Testis (tissue), 3 donors: ENCODE measurements around the gene ZNF441. TPM values are rescaled to one million over a fixed set of nuclear protein-coding genes. Genes with fewer than 3 reads are reported as not detected.
A peak's percentile ranks its signal among the peaks of the same experiment; 100 is the strongest.

Experiments used
- DNase-seq: peaks from one replicate; pipeline ENCODE4 v3.0.0-alpha.2; 2019
- H3K27ac ChIP-seq, 2 donors: fragments of 200-600 bp; sonication (generic); one replicate each; pipeline ENCODE4 v1.5.1; 2019
- H3K27me3 ChIP-seq: fragments of 200-600 bp; sonication (generic); one replicate; pipeline ENCODE4 v1.5.1; 2019
- H3K36me3 ChIP-seq: fragments of 200-600 bp; sonication (generic); one replicate; pipeline ENCODE4 v1.5.1; 2017; ENCODE audit warnings: low read depth; ENCODE audit errors: missing control alignments
- H3K4me1 ChIP-seq: fragments of 200-600 bp; sonication (generic); one replicate; pipeline ENCODE4 v1.5.1; 2019
- H3K4me3 ChIP-seq, 2 donors: fragments of 200-600 bp; sonication (generic); one replicate each; pipeline ENCODE4 v1.5.1; 2017 to 2019
- H3K9me3 ChIP-seq: fragments of 200-600 bp; sonication (generic); one replicate; pipeline ENCODE4 v1.5.1; 2017
- POLR2A ChIP-seq: fragments of 450-650 bp; IDR thresholded peaks from one replicate; pipeline ENCODE4 v1.6.1; 2017; ENCODE audit warnings: antibody characterized with exemption, mild to moderate bottlenecking, moderate library complexity
- WGBS, 2 donors: methylation state at CpG; one replicate each; pipeline ENCODE4 v1.1.5; 2018; 5-methylcytosine and 5-hydroxymethylcytosine counted together
- intact Hi-C: fragments of 100-400 bp; cut with DNase I; formaldehyde crosslinking; loops from one replicate; pipeline ENCODE4 v1.15.1; 2023; ENCODE audit warnings: low total_unique reads
- polyA plus RNA-seq: library from polyadenylated mRNA; stranded (reverse); fragments of 350-450 nt; fragmentation: Illumina TruSeq; extraction: RNeasy Lipid Tissue Mini Kit (QIAGEN cat#74804); gene quantifications from one replicate; pipeline ENCODE4 v1.2.3, GENCODE V29; 2014; ENCODE audit warnings: low read depth, low replicate concordance; ENCODE audit not compliant: insufficient read depth
- total RNA-seq, 2 donors: library from RNA; depleted of rRNA; stranded (reverse); fragments of >200 nt; gene quantifications; one replicate each; pipeline ENCODE4 v1.2.3, GENCODE V29; 2016
- TF ChIP-seq, protein P1 (sequence below), 3 experiments: fragments of 450-650 bp in 2 of 3; fragments of 200-600 bp in 1 of 3; sonication (generic) in 1 of 3; IDR thresholded peaks; one replicate each; pipeline ENCODE4 v1.5.1; 2016 to 2019; ENCODE audit warnings: antibody characterized with exemption in 3 of 3, mild to moderate bottlenecking in 2 of 3, moderate library complexity in 1 of 3

Gene ZNF441
- total and polyA plus RNA-seq, 3 donors from 2014 or later, result 2.4 to 13.8 (median 11.6) TPM

- Histone ChIP-seq H3K4me3 (no peak overlapping the region), H3K27ac (no peak overlapping the region)
- 80 to 88% methylated on average over 1 of the region's 1 CpG for WGBS, 2 donors
Observed at GRCh38 chr19:11756965-11757364, 9.8 kb upstream of the ZNF441 start.

DNA sequence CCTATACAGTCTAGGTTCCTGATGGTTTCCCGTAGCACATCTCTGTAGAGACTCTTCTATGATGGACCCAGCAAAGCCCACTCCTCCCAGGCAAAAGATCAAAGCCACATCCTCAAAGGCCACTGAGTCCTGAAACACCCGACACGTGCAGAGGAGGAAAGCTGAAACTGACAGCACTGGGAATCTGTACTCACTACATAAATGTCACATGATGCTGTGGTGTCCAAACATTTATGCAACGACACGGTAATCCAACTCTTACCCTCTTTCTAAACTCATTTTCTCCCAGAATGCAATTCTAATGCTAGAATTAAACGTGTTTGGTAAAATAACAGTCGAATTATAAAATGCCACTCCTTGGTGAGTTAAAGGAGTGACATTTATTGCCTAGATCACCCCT lies 7.0 kb upstream of the ZNF441 start:
- no peaks in the 10 kb centered on the region for H3K27me3 ChIP-seq
- H3K27ac ChIP-seq, result no peak overlapping the region
- H3K36me3 ChIP-seq, result no peaks in the 10 kb centered on the region
- DNase-seq, result no peak
- H3K4me3 ChIP-seq, result no peak overlapping the region
- H3K9me3 ChIP-seq, result no peaks in the 10 kb centered on the region
- TF ChIP-seq, protein P1, sequence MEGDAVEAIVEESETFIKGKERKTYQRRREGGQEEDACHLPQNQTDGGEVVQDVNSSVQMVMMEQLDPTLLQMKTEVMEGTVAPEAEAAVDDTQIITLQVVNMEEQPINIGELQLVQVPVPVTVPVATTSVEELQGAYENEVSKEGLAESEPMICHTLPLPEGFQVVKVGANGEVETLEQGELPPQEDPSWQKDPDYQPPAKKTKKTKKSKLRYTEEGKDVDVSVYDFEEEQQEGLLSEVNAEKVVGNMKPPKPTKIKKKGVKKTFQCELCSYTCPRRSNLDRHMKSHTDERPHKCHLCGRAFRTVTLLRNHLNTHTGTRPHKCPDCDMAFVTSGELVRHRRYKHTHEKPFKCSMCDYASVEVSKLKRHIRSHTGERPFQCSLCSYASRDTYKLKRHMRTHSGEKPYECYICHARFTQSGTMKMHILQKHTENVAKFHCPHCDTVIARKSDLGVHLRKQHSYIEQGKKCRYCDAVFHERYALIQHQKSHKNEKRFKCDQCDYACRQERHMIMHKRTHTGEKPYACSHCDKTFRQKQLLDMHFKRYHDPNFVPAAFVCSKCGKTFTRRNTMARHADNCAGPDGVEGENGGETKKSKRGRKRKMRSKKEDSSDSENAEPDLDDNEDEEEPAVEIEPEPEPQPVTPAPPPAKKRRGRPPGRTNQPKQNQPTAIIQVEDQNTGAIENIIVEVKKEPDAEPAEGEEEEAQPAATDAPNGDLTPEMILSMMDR (IDR thresholded peaks at IDR 0.05), result no peak
- TF ChIP-seq POLR2A, result no peak
- no peaks in the 10 kb centered on the region for H3K4me1 ChIP-seq
- intact Hi-C loops, result no loop called here
- 83 to 86% methylated on average over 7 of the region's 7 CpGs for WGBS, 2 donors

More at GRCh38 chr19:11756965-11757364, 9.8 kb upstream of the ZNF441 start:
- H3K9me3 ChIP-seq, result no peaks in the 10 kb centered on the region
- no peaks in the 10 kb centered on the region for H3K36me3 ChIP-seq
- intact Hi-C loops, result no loop called here
- no peaks in the 10 kb centered on the region for H3K4me1 ChIP-seq
- no peak for TF ChIP-seq POLR2A
- TF ChIP-seq, protein P1 (IDR thresholded peaks at IDR 0.05), result no peak
- DNase-seq, result no peak
- H3K27me3 ChIP-seq, result no peaks in the 10 kb centered on the region

GRCh38 chr19:11763117-11763516 lies 3.7 kb upstream of the ZNF441 start:
- peaks cover 7% of the 10 kb centered on the region for H3K4me1 ChIP-seq
- H3K36me3 ChIP-seq, result no peaks in the 10 kb centered on the region
- no peaks in the 10 kb centered on the region for H3K9me3 ChIP-seq
- DNase-seq, result no peak
- WGBS, 2 donors, result 78 to 80% methylated on average over 3 of the region's 3 CpGs
- H3K4me3 ChIP-seq, result no peak overlapping the region
- TF ChIP-seq, protein P1 (IDR thresholded peaks at IDR 0.05), result no peak
- no peak for TF ChIP-seq POLR2A
- no peak overlapping the region for H3K27ac ChIP-seq
- H3K27me3 ChIP-seq, result no peaks in the 10 kb centered on the region
- intact Hi-C loops, result no loop called here

DNA sequence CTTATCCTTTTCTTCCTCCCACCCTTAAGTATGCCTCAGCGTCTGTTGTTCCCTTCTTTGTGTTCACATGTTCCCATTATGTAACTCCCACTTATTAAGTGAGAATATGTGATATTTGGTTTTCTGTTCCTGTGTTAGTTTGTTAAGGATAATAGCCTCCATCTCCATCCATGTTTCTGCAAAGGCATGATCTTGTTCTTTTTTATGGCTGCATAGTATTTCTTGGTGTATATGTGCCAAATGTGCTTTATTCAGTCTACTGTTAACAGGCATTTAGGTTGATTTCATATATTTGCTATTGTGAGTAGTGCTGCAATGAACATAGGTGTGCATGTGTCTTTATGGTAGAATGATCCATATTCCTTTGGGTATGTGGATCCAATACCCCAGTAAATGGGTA lies 3.2 kb upstream of the ZNF441 start:
- no peaks in the 10 kb centered on the region for H3K27me3 ChIP-seq
- H3K27ac ChIP-seq, result no peak overlapping the region
- no peak for DNase-seq
- 91 to 96% methylated on average over 1 of the region's 1 CpG for WGBS, 2 donors
- intact Hi-C loops, result no loop called here
- no peak overlapping the region for H3K4me3 ChIP-seq
- no peaks in the 10 kb centered on the region for H3K36me3 ChIP-seq
- no peaks in the 10 kb centered on the region for H3K9me3 ChIP-seq
- peaks cover 12% of the 10 kb centered on the region for H3K4me1 ChIP-seq
- TF ChIP-seq, protein P1 (IDR thresholded peaks at IDR 0.05), result no peak
- TF ChIP-seq POLR2A, result no peak

- Histone ChIP-seq H3K36me3 (no peaks in the 10 kb centered on the region), H3K4me3 (peak overlapping the region; percentile 79 to 81), H3K9me3 (no peaks in the 10 kb centered on the region), H3K27ac (peak overlapping the region; percentile 87 to 92), H3K27me3 (no peaks in the 10 kb centered on the region), H3K4me1 (peaks cover 12% of the 10 kb centered on the region)
- TF ChIP-seq POLR2A, result no peak
- TF ChIP-seq, protein P1 (IDR thresholded peaks at IDR 0.05), result no peak
- WGBS, 2 donors, result 1 to 2% methylated on average over 13 to 20 of the region's 20 CpGs
- intact Hi-C loops, result no loop called here
- DNase-seq, result peak; percentile 32
Observed at GRCh38 chr19:11767633-11768133, 883 bp downstream of the ZNF441 start.
